Liver (tissue), 3 donors: Measurements from ENCODE around the gene STAC2.

Experiments
- EGR1 ChIP-seq, 2 donors: IDR thresholded peaks; 2 replicates each; pipeline ENCODE4 v1.6.1; 2016 to 2018; ENCODE audit warnings: antibody characterized with exemption in 2 of 2, low read depth in 2 of 2
- JUND ChIP-seq, 2 donors: IDR thresholded peaks; 2 replicates each; pipeline ENCODE4 v1.6.1; 2016; ENCODE audit warnings: antibody characterized with exemption in 2 of 2
- RAD21 ChIP-seq, 2 donors: IDR thresholded peaks; 2 replicates each; pipeline ENCODE4 v1.6.1; 2016; ENCODE audit warnings: antibody characterized with exemption in 2 of 2, mild to moderate bottlenecking in 2 of 2
- RXRA ChIP-seq, 2 donors: IDR thresholded peaks; 2 replicates each; pipeline ENCODE4 v1.6.1; 2017 to 2018; ENCODE audit warnings: antibody characterized with exemption in 2 of 2, mild to moderate bottlenecking in 1 of 2
- SP1 ChIP-seq: IDR thresholded peaks from 2 replicates; pipeline ENCODE4 v1.6.1; 2018; ENCODE audit warnings: antibody characterized with exemption, mild to moderate bottlenecking
- TAF1 ChIP-seq: conservative IDR thresholded peaks from 2 replicates; pipeline ENCODE4 v1.6.1; 2016; ENCODE audit warnings: antibody characterized with exemption, mild to moderate bottlenecking
- YY1 ChIP-seq: IDR thresholded peaks from 2 replicates; pipeline ENCODE4 v1.6.1; 2016; ENCODE audit warnings: antibody characterized with exemption, mild to moderate bottlenecking
- TF ChIP-seq, protein P1 (sequence below): fragments of 150-350 bp; IDR thresholded peaks from 2 replicates; pipeline ENCODE4 v1.5.1; 2017; ENCODE audit warnings: improper control_type of control experiment, low read depth, low read length; ENCODE audit not compliant: missing input control
- TF ChIP-seq, protein P2 (sequence below): IDR thresholded peaks from 2 replicates; pipeline ENCODE4 v1.6.1; 2016; ENCODE audit warnings: antibody characterized with exemption
- donor health status: healthy.
- donor health status: healthy.

DNA sequence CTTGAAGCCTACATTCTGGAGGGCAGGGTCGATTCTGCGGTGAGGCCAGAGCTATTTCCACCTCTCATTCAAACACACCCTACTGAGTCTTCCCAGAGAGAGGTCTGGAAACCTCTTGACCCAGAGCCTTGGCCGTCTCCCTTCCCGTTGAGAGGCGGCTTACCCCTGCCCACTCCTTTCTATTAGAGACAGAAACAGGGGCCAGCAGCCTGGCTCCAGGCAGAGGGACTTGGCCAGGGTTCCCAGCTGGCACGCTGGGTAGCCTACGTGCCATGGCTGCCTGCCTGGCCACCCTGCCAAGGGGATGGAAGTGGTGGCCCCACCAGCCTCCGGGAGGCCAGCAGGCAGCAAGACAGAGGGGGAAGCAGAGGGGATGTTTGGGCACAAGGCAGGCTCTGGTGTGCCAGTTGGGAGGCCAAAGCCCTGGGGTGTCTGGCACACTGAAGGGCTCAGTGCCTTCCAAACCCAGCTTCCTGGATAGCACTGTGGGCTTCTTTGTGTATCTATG lies 6.0 kb downstream of the STAC2 start:
- TF ChIP-seq, protein P1, sequence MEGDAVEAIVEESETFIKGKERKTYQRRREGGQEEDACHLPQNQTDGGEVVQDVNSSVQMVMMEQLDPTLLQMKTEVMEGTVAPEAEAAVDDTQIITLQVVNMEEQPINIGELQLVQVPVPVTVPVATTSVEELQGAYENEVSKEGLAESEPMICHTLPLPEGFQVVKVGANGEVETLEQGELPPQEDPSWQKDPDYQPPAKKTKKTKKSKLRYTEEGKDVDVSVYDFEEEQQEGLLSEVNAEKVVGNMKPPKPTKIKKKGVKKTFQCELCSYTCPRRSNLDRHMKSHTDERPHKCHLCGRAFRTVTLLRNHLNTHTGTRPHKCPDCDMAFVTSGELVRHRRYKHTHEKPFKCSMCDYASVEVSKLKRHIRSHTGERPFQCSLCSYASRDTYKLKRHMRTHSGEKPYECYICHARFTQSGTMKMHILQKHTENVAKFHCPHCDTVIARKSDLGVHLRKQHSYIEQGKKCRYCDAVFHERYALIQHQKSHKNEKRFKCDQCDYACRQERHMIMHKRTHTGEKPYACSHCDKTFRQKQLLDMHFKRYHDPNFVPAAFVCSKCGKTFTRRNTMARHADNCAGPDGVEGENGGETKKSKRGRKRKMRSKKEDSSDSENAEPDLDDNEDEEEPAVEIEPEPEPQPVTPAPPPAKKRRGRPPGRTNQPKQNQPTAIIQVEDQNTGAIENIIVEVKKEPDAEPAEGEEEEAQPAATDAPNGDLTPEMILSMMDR, result no peak
- TF ChIP-seq JUND (IDR thresholded peaks at IDR 0.05) (no peak), TAF1 (no peak), RAD21 (IDR thresholded peaks at IDR 0.05) (no peak), SP1 (no peak), YY1 (no peak), RXRA (IDR thresholded peaks at IDR 0.05) (no peak), EGR1 (IDR thresholded peaks at IDR 0.05; ENCODE audit: low read depth in 2 of 2) (no peak)
- TF ChIP-seq, protein P2, sequence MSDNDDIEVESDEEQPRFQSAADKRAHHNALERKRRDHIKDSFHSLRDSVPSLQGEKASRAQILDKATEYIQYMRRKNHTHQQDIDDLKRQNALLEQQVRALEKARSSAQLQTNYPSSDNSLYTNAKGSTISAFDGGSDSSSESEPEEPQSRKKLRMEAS, result no peak
